ENCODE results near the gene SDS.

SDS gene

GRCh38 chr12:113403435-113404415 lies at the start of gene SDS:
SDS (minus strand) TSS chr12:113403887; CDS start chr12:113399708, 4,179 bp downstream.
- DNase-seq: no peak

GRCh38 chr12:113453330-113453729 lies 49.6 kb upstream of the SDS start:
- no peak for DNase-seq

GRCh38 chr12:113452458-113452857 lies 48.8 kb upstream of the SDS start:
- DNase-seq: no peak

GRCh38 chr12:113449839-113450238 lies 46.2 kb upstream of the SDS start:
- DNase-seq: no peak

GRCh38 chr12:113449299-113449698 lies 45.6 kb upstream of the SDS start:
- no peak for DNase-seq

- no peak for DNase-seq
These were observed 45.2 kb upstream of the SDS start for GRCh38 chr12:113448873-113449272.

GRCh38 chr12:113445544-113446171 lies 42.0 kb upstream of the SDS start:
- no peak for DNase-seq

GRCh38 chr12:113443030-113443539 lies 39.4 kb upstream of the SDS start:
- no peak for DNase-seq

- DNase-seq: no peak
These were observed 37.5 kb upstream of the SDS start for GRCh38 chr12:113440947-113441782.

GRCh38 chr12:113440336-113440735 lies 36.6 kb upstream of the SDS start:
- DNase-seq: no peak

- no peak for DNase-seq
These were observed 35.9 kb upstream of the SDS start for GRCh38 chr12:113439606-113440030.

GRCh38 chr12:113439301-113439597 lies 35.6 kb upstream of the SDS start:
- no peak for DNase-seq

- no peak for DNase-seq
These were observed 35.0 kb upstream of the SDS start for GRCh38 chr12:113438523-113439300.

- DNase-seq: no peak
These were observed 34.0 kb upstream of the SDS start for GRCh38 chr12:113437729-113438100.

GRCh38 chr12:113436993-113437728 lies 33.5 kb upstream of the SDS start:
- DNase-seq: no peak

- no peak for DNase-seq
These were observed 32.9 kb upstream of the SDS start for GRCh38 chr12:113436586-113436985.

GRCh38 chr12:113435367-113435766 lies 31.7 kb upstream of the SDS start:
- no peak for DNase-seq

- DNase-seq: no peak
These were observed 29.3 kb upstream of the SDS start for GRCh38 chr12:113432986-113433385.

GRCh38 chr12:113428482-113428881 lies 24.8 kb upstream of the SDS start:
- DNase-seq: no peak

- no peak for DNase-seq
These were observed 24.2 kb upstream of the SDS start for GRCh38 chr12:113427882-113428281.

- no peak for DNase-seq
These were observed 22.3 kb upstream of the SDS start for GRCh38 chr12:113425960-113426453.

Data from activated CD8-positive, alpha-beta memory T cell treated with anti-CD3 and anti-CD28 coated beads for 24 hours (primary cell).